Endothelial cell of umbilical vein (primary cell): ENCODE results near the gene FAT2. TPM values are rescaled to one million over a fixed set of nuclear protein-coding genes. Genes with fewer than 3 reads are reported as not detected.

ENCODE experiments used
- BruUV-seq: library from RNA; stranded (reverse); fragments of 400-500 nt; replicated peaks from 2 replicates; lab custom pipeline; 2021; lab: Mats Ljungman, UMichigan
- CTCF ChIA-PET: fragments of 300-600, 350-600 bp; sonication (Branson Sonifier 250); formaldehyde crosslinking; loops from one replicate; lab custom pipeline; 2021; ENCODE audit warnings: antibody characterized with exemption, inconsistent platforms; lab: Charles Lee
- POLR2A ChIA-PET: fragments of 300-600, 350-600 bp; sonication (Branson Sonifier 250); formaldehyde crosslinking; loops from one replicate; lab custom pipeline; 2021; ENCODE audit warnings: antibody characterized with exemption, inconsistent platforms; lab: Charles Lee
- DNase-seq: peaks from one replicate; pipeline ENCODE4 v3.0.0-alpha.2; 2011; ENCODE audit warnings: low read depth, low spot score
- FAIRE-seq: peaks from 2 replicates; lab custom pipeline; 2011; peaks lifted over from hg19 to GRCh38; lab: Jason Lieb, UNC
- H2AFZ ChIP-seq: 2 replicates; pipeline ENCODE4 v1.6.0; 2012; ENCODE audit warnings: low read depth, low read length, control low read depth, inconsistent platforms
- H3K27ac ChIP-seq: 2 replicates; pipeline ENCODE4 v1.5.1; 2011; ENCODE audit warnings: low read depth, mild to moderate bottlenecking, control low read depth, low read length, moderate library complexity; ENCODE audit not compliant: insufficient read depth
- H3K27me3 ChIP-seq, 2 experiments: 2 replicates each; pipeline versions ENCODE4 v1.6.0 to v1.6.1; 2011; ENCODE audit warnings: low read length in 2 of 2, mixed read lengths in 1 of 2; ENCODE audit not compliant: control insufficient read depth in 2 of 2, insufficient read depth in 2 of 2
- H3K36me3 ChIP-seq, 2 experiments: 2 replicates in 1 of 2; 3 replicates in 1 of 2; pipeline ENCODE4 v1.5.1; 2011; ENCODE audit warnings: low read length in 2 of 2, mild to moderate bottlenecking in 1 of 2, moderate library complexity in 1 of 2; ENCODE audit not compliant: control insufficient read depth in 2 of 2, insufficient read depth in 2 of 2; ENCODE audit errors: extremely low read depth in 1 of 2
- H3K4me1 ChIP-seq: 3 replicates; pipeline ENCODE4 v1.5.1; 2011; ENCODE audit warnings: mild to moderate bottlenecking, low read length; ENCODE audit not compliant: control insufficient read depth, insufficient read depth; ENCODE audit errors: extremely low read depth
- H3K4me2 ChIP-seq: 2 replicates; pipeline ENCODE4 v1.6.1; 2011; ENCODE audit warnings: low read length, control low read depth, mixed read lengths; ENCODE audit not compliant: insufficient read depth
- H3K4me3 ChIP-seq, 3 experiments: fragments of 200-600 bp in 1 of 3; sonication (generic), shearing (Covaris generic) in 1 of 3; replicated peaks in 1 of 3; 2 replicates each; pipeline ENCODE4 v1.5.1; 2011 to 2016; ENCODE audit warnings: control low read depth in 3 of 3, low read length in 3 of 3, mild to moderate bottlenecking in 2 of 3, inconsistent platforms in 1 of 3, low read depth in 1 of 3, moderate library complexity in 1 of 3; ENCODE audit not compliant: insufficient read depth in 1 of 3
- H3K79me2 ChIP-seq: 2 replicates; pipeline ENCODE4 v1.6.0; 2012; ENCODE audit warnings: low read length, inconsistent platforms; ENCODE audit not compliant: control insufficient read depth, insufficient read depth
- H3K9ac ChIP-seq: replicated peaks from 2 replicates; pipeline ENCODE3; 2011; ENCODE audit warnings: low read length, control low read depth; ENCODE audit not compliant: insufficient read depth; ENCODE audit errors: extremely low read depth
- H3K9me1 ChIP-seq: replicated peaks from 3 replicates; pipeline ENCODE4 v1.6.0; 2011; ENCODE audit warnings: mild to moderate bottlenecking, low read length; ENCODE audit not compliant: control insufficient read depth, insufficient read depth; ENCODE audit errors: extremely low read depth
- H3K9me3 ChIP-seq: replicated peaks from 2 replicates; pipeline ENCODE4 v1.5.1; 2012; ENCODE audit warnings: low read length, inconsistent platforms; ENCODE audit not compliant: control insufficient read depth, insufficient read depth
- H4K20me1 ChIP-seq: replicated peaks from 2 replicates; pipeline ENCODE3; 2011; ENCODE audit warnings: mild to moderate bottlenecking, low read length; ENCODE audit not compliant: control insufficient read depth, insufficient read depth; ENCODE audit errors: extremely low read depth
- CTCF ChIP-seq, 2 donors: IDR thresholded peaks; 1 replicate in 1 of 2; 2 replicates in 1 of 2; pipeline ENCODE4 v1.5.1; 2011; ENCODE audit warnings: low read length in 2 of 2, mild to moderate bottlenecking in 2 of 2, moderate library complexity in 2 of 2, control low read depth in 1 of 2, inconsistent platforms in 1 of 2, low read depth in 1 of 2; ENCODE audit not compliant: insufficient read depth in 1 of 2; ENCODE audit errors: extremely low read depth in 1 of 2
- EZH2 ChIP-seq: IDR thresholded peaks from 2 replicates; pipeline ENCODE4 v1.6.1; 2012; ENCODE audit warnings: borderline replicate concordance, low read depth, mild to moderate bottlenecking, moderate library complexity, low read length, inconsistent platforms; ENCODE audit not compliant: severe bottlenecking
- FOS ChIP-seq: IDR thresholded peaks from 2 replicates; pipeline ENCODE4 v1.6.1; 2011; ENCODE audit warnings: mild to moderate bottlenecking, low read length, moderate library complexity, borderline replicate concordance; ENCODE audit not compliant: insufficient read depth
- GATA2 ChIP-seq: IDR thresholded peaks from 2 replicates; pipeline ENCODE4 v1.7.0; 2011; ENCODE audit warnings: low read depth, mild to moderate bottlenecking, moderate library complexity, mixed read lengths, low read length; ENCODE audit not compliant: insufficient read length, insufficient read depth
- JUN ChIP-seq: IDR thresholded peaks from 2 replicates; pipeline ENCODE4 v1.6.1; 2011; ENCODE audit warnings: borderline replicate concordance, low read depth; ENCODE audit not compliant: insufficient read length, insufficient read depth
- MAX ChIP-seq: IDR thresholded peaks from 2 replicates; pipeline ENCODE4 v1.6.1; 2011; ENCODE audit not compliant: insufficient read depth, insufficient read length
- MYC ChIP-seq: IDR thresholded peaks from one replicate; pipeline ENCODE4 v1.6.1; 2011; ENCODE audit warnings: mild to moderate bottlenecking, low read depth, low read length
- POLR2A ChIP-seq: IDR thresholded peaks from 2 replicates; pipeline ENCODE4 v1.6.1; 2012; ENCODE audit warnings: low read depth, mild to moderate bottlenecking, control low read depth, low read length
- POLR2AphosphoS5 ChIP-seq: IDR thresholded peaks from 2 replicates; pipeline ENCODE4 v1.6.1; 2012; ENCODE audit warnings: low read depth, mild to moderate bottlenecking, control low read depth, low read length, moderate library complexity; ENCODE audit not compliant: insufficient read depth
- dilution Hi-C: fragments of 300-500 bp; cut with MboI; formaldehyde crosslinking; loops from one replicate; pipeline ENCODE4 v1.15.0; 2019; ENCODE audit warnings: low sequenced_read_pairs; ENCODE audit not compliant: extremely low pct_ligation_motif_present
- intact Hi-C: fragments of 100-400 bp; cut with micrococcal nuclease; formaldehyde crosslinking; loops from one replicate; pipeline ENCODE4 v1.10.0; 2022
- polyA plus RNA-seq, 4 experiments: library from polyadenylated mRNA; depleted of rRNA in 3 of 4; stranded (reverse) in 3 of 4; unstranded in 1 of 4; fragments of >200 nt; gene quantifications; 2 replicates each; pipeline versions ENCODE4 v1.2.1 to v1.2.3, GENCODE V29; 2011 to 2012; ENCODE audit warnings: missing spikeins in 1 of 4
- total RNA-seq: library from RNA; stranded (reverse); gene quantifications from 2 replicates; pipeline ENCODE4 v1.2.3, GENCODE V29; 2021

FAT2 gene
- total and polyA plus RNA-seq, 2 donors (not counting 3 experiments of a cell fraction or from before 2014, with no cell fraction given) = not detected

GRCh38 chr5:151572657-151573368, 18.3 kb downstream of the FAT2 start:
- Histone ChIP-seq H3K79me2 (no peaks in the 10 kb centered on the region), H3K9me3 (no peaks in the 10 kb centered on the region), H4K20me1 (no peaks in the 10 kb centered on the region), H3K27me3 (peaks cover 0 to 2% of the 10 kb centered on the region in 2 experiments), H3K4me1 (no peaks in the 10 kb centered on the region), H3K4me2 (no peak overlapping the region), H3K36me3 (no peaks in the 10 kb centered on the region), H3K9me1 (no peaks in the 10 kb centered on the region), H3K4me3 (no peak overlapping the region), H3K9ac (no peak overlapping the region), H2AFZ (no peak overlapping the region), H3K27ac (no peak overlapping the region)
- ChIA-PET POLR2A (no interaction called here), CTCF (interaction anchor here (1.1 kb wide), 1 partner anchor 50 kb away, joined by 3 read pairs; no protein-coding TSS in a partner anchor)
- TF ChIP-seq POLR2AphosphoS5 (no peak), MYC (no peak), EZH2 (no peak), MAX (no peak), FOS (no peak), POLR2A (no peak), JUN (no peak), GATA2 (no peak), CTCF (IDR thresholded peaks at IDR 0.05; ENCODE audit: extremely low read depth in 1 of 2, insufficient read depth in 1 of 2, low read depth in 1 of 2, low read length in 2 of 2) (no peak)
- intact Hi-C loops = loop anchor here (5.0 kb wide), 1 partner anchor 169 kb away; no protein-coding TSS in a partner anchor
- dilution Hi-C loops = no loop called here
- BruUV-seq = no TSS peak
- no peak for DNase-seq
- FAIRE-seq = no peak
